GOT3 (cell line): ENCODE measurements around the gene OTOA.
"Not testable (repeated sequence)": the region's sequence is repeated elsewhere in the genome, so short reads cannot be mapped to it uniquely, and the experiment has no call there.

Source experiments
- DNase-seq: peaks from one replicate; lab custom pipeline; 2025; ENCODE audit warnings: mixed read lengths; lab: John Stamatoyannopoulos, UW

OTOA gene

DNA sequence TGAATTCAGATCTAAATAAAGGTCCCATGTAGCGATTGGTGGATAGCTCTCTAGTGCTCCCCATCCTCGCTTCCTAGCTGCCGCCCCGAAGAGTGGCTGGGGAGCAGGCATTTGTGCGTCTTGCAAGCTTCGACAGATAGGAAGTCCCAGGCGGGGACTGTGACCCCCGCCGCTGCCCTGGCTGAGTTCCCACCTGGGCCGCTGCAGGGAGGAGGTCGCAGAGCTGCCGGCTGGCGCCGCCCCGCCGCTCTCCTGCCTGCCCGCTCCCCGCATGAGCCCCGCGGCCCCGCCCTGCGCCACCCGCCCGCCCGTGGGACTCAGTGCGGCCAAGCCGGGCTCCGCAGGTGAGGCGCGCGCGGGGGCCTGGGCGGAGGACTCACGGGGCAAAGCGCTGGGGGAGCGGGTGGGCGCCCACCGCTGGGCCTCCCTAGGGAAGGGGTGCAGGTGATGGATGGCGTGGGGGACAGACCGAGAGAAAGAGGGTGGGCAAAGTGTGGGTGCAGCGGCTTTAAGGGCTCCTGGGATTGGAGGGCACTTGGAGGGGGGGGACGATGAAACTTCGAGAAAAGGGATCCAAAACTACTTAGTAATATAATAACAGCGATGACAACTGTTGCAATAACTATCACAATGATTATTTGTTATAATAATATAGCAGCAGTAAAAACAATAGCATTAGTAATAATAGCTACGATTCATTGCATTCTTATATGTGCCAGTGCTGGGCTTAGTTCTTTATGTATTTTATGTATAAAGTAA is at the start of gene OTOA:
OTOA (plus strand) TSS at position 80 of the 759 bp plus-strand sequence. CDS start 14,547 bp downstream, outside the sequence.
- no peak for DNase-seq

DNA sequence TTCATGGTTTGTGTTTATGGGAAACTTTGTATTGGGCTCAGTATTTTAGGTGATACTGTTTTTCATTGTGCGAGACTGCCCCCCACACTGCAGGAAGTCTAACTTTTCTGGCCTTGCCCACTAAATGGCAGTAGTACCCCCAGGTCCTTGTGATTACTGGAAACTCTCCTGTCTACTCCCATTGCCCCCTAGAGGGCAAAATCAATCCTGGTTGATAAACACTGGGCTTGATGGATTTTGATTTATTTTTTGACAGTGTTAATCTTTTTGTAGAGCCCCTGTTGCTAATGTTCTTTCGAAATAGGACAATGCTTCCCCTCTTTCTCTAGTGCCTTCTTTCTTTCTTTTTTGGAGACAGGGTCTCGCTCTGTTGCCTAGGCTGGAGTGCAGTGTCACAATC is 48.9 kb upstream of the OTOA start:
- no peak for DNase-seq

DNA sequence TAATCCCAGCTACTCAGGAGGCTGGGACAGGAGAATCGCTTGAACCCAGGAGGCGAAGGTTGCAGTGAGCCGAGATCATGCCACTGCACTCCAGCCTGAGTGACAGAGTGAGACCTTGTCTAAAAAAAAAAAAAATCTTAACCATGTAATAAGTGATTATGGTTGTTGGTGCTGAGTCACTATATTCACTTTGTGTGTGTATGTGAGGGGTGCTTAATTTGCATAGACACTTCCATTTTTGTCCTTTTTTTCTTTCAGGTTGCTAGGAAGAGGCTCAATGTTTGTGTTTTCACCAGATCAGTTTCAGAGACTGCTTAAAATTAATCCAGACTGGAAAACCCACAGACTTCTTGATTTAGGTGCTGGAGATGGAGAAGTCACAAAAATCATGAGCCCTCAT is 46.2 kb upstream of the OTOA start:
- DNase-seq, result no peak

DNA sequence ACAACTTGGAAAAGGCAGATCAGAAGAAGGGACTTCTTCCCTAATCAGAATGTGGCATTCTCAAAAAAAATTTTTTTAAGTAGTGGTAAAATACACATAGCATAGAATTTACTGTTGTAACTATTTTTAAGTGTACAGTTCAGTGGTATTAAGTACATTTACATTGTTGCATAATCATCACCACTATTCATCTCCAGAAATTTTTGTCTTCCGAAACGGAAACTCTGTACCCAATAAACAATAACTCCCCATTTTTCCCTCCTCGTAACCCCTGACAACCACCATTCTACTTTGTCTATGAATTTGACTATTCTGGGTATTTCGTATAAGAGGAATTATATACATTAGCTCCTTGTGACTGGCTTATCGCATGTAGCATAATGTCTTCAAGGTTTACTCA is 45.5 kb upstream of the OTOA start:
- no peak for DNase-seq

DNA sequence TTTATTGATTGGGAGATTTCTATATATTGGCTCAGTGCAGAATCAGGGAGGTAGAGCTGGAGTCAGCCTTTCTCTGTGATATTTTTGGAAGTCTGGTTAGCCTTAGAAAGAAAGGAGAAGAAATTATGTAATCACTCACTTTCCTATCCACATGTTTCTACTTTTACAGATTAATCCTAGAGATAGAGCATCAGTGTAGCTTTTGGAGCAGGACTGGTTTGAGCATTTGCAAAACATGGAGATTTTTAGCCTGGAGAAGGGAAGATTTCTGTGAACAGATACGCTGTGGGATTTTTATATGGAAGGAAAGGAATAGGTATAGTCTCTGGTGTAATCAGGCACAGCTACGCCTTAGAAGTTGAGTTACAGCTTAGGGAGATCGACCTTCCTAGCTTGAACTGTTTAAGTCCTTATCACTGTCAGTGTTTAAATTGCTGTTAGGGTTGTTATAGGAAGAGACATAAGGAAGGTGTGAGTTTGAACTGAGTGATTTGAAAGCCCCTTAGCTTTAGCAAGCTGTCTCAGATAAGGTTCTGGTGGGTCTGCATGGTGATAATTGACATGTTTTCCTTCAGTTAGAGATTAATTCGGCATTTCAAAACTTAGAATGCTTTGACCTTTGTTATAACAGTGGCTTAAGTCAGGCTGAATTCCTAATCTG is 43.9 kb upstream of the OTOA start:
- no peak for DNase-seq

DNA sequence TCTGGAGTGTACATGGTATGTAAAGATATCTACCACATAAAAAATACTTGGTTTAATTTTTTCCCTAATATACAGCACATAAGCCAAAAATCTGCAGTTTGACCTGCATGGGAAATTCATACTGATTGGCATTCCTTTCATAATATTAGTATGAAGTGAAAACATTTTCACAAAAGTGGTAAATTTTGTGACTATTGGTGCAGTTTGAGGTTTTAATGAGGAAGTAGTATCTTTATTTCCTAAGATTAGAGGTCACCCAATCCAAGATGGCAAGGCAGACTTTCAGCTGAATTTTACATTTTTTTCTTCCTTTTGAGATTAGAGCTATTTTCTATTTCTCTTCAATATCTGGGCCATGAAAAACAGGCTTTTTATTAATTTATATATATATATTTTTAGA is 43.2 kb upstream of the OTOA start:
- no peak for DNase-seq

DNA sequence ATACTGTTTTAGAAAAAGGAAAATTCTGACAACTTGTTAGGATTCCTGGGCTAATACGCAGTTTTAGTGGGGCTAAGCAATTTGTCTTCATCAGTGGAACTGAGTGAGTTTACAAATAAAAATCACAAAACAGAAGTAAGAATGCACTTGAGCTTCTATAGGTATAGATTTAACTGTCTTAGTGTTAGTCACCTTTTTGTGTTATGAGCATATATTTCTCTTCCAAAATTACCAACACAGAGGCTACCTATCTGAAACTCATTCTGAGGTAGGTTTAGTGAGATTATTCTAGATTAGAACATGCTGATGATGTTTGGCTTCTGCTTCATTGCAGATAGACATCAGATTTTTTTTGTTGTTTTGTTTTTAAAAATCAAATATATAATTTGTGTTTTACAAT is 41.2 kb upstream of the OTOA start:
- DNase-seq, result no peak

DNA sequence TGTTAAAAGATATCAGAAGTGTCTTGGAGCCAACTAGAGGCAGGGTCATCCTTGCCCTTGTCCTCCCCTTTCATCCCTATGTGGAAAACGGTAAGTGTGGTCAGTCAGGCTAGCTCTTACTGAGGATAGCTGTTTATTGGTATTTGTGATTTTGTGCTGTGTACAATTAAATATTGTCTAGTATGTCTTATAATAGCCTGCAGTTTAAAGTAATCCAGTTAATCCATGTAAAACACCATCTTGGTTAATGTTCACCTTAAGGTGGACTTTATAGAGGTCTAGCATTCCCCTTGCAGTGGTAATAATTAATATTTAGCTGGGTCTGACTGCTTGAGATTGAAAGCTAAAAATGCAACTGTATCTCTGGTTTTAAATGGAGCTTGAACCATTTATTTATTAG is 38.7 kb upstream of the OTOA start:
- DNase-seq, result no peak

DNA sequence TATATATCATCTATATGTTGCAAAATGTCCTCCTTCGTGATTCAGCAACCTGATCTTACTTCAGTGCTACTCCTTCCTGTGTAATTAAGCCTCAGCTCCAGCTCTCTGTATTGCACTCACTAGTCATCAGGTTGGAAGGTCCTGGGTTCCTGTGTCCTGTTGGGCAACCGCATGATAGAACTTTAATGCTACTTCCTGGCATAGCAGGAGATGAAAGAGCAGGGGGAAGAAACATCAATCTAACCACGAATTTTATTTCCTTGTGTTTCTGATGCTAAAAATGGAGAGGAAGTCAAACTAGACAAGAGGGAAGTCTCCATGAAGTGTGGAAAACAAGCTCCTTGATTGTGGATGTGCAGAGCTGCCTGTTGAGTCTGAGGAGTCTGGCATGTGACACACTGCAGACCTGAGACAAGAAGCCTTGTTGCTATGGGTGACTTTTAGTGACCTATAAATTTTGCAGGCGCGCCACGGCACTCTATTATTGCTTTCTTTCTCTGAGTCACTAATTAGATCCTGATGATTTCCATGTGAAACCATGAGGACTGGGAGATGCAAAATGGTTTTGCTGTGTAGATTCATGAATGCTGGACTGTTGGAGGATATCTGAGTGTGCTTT is 37.0 kb upstream of the OTOA start:
- peak; percentile 34 for DNase-seq

DNA sequence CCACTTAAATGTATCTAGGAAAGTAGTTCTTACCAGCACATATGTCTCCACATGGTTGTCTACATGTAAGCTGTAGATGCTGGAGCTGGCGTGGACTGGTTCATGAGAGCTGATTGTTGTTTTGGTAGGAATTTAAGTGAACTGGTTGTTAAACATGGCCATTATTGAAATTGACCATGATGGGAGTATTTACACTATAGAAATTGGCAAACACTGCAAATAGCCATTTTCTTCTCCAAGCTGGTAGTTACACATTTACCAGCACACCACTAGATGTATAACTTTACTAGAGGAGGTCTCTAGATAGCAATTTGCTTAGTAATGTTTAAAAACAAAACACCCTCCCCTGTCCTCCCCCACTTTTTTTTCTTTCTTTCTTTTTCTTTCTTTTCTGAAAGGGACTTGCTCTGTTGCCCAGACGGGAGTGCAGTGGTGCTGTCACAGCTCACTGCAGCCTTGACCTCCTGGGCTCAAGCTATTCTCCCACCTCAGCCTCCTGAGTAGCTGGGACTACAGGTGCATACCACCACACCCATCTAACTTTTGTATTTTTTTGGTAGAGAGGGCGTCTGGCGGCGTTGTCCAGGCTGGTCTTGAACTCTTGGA is 35.5 kb upstream of the OTOA start:
- no peak for DNase-seq

DNA sequence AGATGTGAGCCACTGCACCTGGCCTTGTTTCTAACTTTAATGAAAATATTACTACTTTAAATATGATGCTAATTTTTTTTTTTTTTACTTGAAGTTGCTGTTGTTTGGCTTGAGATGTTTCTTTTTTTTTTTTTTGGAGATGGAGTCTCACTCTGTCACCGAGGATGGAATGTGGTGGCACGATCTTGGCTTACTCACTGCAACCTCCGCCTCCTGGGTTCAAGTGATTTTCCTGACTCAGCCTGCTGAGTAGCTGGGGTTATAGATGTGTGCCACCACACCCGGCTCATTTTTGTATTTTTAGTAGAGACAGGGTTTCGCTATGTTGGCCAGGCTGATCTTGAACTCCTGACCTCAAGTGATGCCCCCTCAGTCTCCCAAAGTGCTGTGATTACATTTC is 35.0 kb upstream of the OTOA start:
- DNase-seq, result no peak

DNA sequence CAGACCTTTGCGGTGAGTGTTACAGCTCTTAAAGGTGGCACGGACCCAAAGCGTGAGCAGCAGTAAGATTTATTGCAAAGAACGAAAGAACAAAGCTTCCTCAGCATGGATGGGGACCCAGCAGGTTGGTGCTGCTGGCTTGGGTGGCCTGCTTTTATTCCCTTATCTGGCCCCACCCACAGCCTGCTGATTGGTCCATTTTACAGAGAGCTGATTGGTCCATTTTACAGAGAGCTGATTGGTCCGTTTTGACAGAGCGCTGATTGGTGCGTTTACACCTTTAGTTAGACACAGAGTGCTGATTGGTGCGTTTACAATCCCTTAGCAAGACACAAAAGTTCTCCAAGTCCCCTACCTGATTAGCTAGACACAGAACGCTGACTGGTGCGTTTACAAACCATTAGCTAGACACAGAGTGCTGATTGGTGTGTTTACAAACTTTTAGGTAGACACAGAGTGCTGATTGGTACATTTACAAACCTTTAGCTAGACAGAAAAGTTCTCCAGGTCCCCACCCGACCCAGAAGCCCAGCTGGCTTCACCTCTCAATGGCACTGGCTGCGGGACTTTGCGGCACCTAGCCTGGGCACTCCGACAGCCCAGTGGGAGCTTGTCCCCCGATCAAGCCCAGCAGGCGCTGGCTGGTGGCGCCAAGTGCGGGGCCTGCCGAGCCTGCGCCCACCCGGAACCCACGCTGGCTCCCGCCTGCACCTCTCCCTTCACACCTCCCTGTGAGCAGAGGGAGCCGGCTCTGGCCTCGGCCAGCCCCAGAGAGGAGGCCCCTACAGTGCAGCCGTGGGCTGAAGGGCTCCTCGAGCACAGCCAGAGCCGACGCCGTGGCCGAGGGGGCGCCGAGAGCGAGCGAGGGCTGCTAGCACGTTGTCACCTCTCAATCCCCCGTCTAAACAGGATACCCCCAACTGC is 33.9 kb upstream of the OTOA start:
- DNase-seq, result not testable (repeated sequence)

DNA sequence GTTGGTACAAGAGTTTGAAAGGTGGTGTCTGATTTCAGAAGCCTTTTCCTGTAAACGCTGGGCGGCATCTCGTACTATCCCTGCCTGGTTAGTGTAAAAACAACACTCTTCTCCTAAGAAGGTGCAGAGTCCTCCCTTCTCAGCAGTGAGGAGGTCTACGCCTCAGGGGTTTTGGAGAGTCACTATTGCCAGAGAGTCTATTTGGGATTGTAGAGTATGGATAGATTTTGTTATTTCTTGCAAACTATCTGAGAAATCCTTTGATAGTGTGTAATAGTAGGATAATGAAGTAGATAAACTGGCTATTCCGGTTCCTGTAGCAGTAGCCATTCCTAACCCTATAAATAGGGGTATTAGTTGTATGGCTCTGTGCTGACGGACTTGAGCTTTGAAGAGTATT is 32.9 kb upstream of the OTOA start:
- not testable (repeated sequence) for DNase-seq

DNA sequence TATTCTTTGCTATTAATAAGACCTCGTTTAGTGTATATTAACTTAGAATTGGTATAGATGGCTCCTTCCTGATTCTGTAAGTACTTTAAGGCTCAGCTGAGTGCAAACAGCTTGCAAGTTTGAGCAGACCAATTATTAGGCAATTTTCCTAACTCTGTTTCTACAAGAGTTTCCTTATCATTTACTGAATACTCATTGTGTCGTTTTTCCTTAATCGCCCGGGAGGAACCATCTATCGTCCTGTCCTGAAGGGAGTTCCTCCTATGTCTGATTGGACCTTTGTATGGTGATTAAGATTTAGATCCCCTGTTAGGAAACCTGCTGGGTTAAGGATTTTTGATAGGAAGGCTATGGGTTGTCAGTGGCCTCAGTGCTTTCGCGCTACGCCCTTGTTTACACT is 32.4 kb upstream of the OTOA start:
- DNase-seq, result not testable (repeated sequence)

DNA sequence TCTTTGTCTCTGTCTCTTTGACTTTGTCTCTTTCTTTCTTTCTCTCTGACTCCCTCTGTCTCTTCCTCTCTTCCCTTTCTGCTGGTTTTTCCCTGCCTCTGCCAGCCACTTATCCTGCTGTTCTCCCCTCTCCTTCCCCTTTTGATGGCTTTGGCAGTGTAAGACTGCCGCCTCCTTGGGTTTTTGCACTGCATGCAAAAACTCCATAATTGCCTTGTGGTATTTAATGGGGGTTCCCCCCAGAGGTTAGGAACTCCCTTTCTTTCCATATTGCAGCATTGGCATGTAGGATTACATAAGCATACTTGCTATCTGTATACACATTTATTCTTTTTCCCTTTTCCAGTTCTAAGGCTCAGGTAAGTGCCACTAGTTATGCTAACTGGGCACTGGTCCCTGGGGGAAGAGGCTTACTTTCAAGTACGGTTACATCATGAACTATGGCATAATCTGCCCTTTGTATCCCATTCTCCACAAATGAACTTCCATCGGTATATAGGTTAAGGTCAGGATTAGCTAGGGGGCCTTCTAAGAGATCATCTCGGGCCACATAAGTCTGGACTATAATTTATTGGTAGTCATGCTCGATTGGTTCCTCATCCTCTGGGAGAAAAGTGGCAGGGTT is 31.7 kb upstream of the OTOA start:
- DNase-seq, result not testable (repeated sequence)

DNA sequence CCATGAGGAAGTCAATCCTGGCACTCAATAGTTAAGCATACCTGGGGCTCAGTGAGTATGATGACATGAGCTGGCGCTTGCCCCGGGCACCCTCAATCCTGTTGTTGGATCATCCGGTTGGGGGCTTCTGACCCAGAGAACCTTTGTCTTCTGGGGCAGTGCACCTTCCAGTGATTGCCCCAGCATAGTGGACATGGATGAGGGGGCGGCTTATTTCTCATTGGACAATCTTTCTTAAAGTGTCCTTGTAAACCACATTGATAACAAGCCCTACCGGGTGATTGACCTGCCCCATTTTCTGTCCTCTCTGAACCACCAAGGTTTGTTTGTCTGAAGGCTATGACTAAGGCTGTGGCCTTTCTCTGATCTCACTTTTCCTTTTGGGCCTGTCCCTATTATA is 29.6 kb upstream of the OTOA start:
- no peak for DNase-seq

DNA sequence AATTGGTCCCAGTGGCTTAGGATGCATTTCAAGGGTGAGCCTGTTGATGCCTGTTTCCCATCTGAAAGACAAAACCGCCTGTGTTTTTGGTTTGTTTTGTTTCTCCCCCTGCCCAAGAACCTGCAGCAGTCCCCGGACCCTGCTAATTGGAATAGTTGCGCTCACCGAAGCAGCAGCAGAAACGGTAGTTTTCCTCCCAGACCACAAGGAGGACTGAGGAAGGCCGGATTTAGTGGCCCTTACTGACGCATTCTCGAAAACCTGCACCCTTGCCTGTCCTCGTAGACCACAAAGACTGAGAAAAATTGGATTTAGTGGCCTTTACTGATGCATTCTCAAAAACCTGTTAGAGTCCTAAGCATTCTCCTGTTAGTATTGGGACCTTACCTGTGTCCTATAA is 28.1 kb upstream of the OTOA start:
- not testable (repeated sequence) for DNase-seq

DNA sequence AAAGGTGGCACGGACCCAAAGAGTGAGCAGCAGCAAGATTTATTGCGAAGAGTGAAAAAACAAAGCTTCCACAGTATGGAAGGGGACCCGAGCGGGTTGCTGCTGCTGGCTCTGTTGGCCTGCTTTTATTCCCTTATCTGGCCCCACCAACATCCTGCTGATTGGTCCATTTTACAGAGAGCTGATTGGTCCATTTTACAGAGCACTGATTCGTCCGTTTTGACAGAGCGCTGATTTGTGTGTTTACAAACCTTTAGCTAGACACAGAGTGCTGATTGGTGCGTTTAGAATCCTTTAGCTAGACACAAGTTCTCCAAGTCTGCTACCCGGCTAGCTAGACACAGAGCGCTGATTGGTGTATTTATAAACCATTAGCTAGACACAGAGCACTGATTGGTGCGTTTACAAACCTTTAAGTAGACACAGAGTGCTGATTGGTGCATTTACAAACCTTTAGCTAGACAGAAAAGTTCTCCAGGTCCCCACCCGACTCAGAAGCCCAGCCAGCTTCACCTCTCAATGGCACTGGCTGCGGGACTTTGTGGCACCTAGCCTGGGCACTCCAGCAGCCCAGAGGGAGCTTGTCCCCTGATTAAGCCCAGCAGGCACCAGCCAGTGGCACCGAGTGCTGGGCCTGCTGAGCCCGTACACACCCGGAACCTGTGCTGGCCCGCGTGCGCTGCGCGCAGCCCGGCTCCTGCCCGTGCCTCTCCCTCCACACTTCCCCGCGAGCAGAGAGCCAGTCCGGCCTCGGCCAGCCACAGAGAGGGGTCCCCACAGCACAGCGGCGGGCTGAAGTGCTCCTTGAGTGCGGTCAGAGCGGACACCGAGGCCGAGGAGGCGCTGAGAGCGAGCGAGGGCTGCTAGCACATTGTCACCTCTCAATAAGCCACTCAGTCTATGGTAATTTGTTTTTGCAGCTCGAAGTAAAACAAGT is 26.5 kb upstream of the OTOA start:
- no peak for DNase-seq

DNA sequence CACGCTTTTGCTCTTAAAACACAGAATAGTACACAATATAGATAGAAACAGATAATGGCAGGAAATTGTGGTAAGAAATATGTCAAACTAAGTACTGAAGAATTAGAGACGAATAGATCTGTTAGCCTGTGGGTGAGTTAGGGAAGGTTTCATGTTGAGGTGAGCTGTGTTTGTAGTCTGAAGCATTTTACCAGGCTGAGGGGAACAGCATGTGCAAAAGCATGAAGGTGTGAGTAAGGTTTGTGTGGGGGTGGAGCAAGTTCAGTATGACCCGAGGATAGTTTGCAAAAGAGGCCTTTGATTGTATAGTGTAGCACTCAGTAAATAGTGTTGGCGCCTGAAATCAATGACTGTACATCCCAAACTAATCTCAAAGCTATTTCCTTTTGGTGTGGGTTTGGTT is 25.2 kb upstream of the OTOA start:
- no peak for DNase-seq

DNA sequence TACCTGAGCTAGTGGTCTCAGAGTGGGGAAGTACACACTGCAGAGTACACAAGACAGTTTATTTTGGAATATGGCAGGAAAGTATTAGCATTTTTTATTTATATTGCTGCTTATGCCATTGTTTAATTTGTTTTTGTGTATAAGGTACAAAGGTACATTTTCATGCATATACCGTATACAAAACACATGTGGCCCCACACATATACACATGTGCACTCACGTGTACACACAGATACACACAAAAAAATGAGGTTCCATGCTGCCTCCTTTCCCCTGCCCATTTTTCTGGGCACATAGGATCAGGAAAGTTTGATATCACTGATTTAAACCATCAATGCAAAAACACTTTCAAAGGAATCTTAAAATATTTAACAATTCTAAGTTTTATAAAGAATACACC is 24.3 kb upstream of the OTOA start:
- no peak for DNase-seq
